ENCODE results near the gene ALS2. TPM values are rescaled to one million over a fixed set of nuclear protein-coding genes. Genes with fewer than 3 reads are reported as not detected.

The ALS2 gene
- total RNA-seq, 1 donor from 2014 or later: 38.1 TPM

- DNase-seq: no peak
Measured at GRCh38 chr2:201751566-201751965, 29.2 kb downstream of the ALS2 start.

GRCh38 chr2:201746551-201746950 is 34.2 kb downstream of the ALS2 start:
- no peak for DNase-seq

- DNase-seq: peak; percentile 87
Measured at GRCh38 chr2:201735486-201735885, 45.2 kb downstream of the ALS2 start.

- no peak for DNase-seq
Measured at GRCh38 chr2:201734111-201734510, 46.6 kb downstream of the ALS2 start.

GRCh38 chr2:201733544-201733943 is 47.2 kb downstream of the ALS2 start:
- DNase-seq: peak; percentile 85

GRCh38 chr2:201730651-201731285 is 50.0 kb downstream of the ALS2 start:
- DNase-seq: no peak

GRCh38 chr2:201715459-201715858 is 65.3 kb downstream of the ALS2 start:
- no peak for DNase-seq

GRCh38 chr2:201712726-201713125 is 68.0 kb downstream of the ALS2 start:
- no peak for DNase-seq

GRCh38 chr2:201709747-201710146 is 71.0 kb downstream of the ALS2 start:
- DNase-seq: no peak

- DNase-seq: no peak
Measured at GRCh38 chr2:201709049-201709448, 71.7 kb downstream of the ALS2 start.

- peak; percentile 83 for DNase-seq
Measured at GRCh38 chr2:201707753-201708152, 73.0 kb downstream of the ALS2 start.

- DNase-seq: peak; percentile 43
Measured at GRCh38 chr2:201707142-201707541, 73.6 kb downstream of the ALS2 start.

GRCh38 chr2:201704536-201704935 is 76.2 kb downstream of the ALS2 start:
- peak; percentile 41 for DNase-seq

GRCh38 chr2:201701646-201702045 is 79.1 kb downstream of the ALS2 start:
- DNase-seq: no peak

- DNase-seq: peak; percentile 76
Measured at GRCh38 chr2:201699416-201699815, 81.3 kb downstream of the ALS2 start.

- DNase-seq: peak; percentile 76
Measured at GRCh38 chr2:201698588-201699226, 82.0 kb downstream of the ALS2 start, which contains the start of gene MPP4. TSS of gene MPP4 (minus strand) at chr2:201698644. CDS start at chr2:201693954, 4,690 bp downstream.

- peak; percentile 83 for DNase-seq
Measured at GRCh38 chr2:201697899-201698298, 82.8 kb downstream of the ALS2 start.

- peak; percentile 95 for DNase-seq
Measured at GRCh38 chr2:201696151-201696659, 84.5 kb downstream of the ALS2 start.

- DNase-seq: no peak
Measured at GRCh38 chr2:201685156-201685555, 95.6 kb downstream of the ALS2 start.

- peak; percentile 69 for DNase-seq
Measured at GRCh38 chr2:201680743-201681142, 100.0 kb downstream of the ALS2 start.

GRCh38 chr2:201678401-201678800 is 102.3 kb downstream of the ALS2 start:
- no peak for DNase-seq

GRCh38 chr2:201675454-201675853 is 105.3 kb downstream of the ALS2 start:
- DNase-seq: no peak

GRCh38 chr2:201674794-201675193 is 105.9 kb downstream of the ALS2 start:
- DNase-seq: no peak

- DNase-seq: no peak
Measured at GRCh38 chr2:201674298-201674697, 106.4 kb downstream of the ALS2 start.
